Lung (tissue), 12 donors: ENCODE results near the gene TBC1D22A. TPM values are rescaled to one million over a fixed set of nuclear protein-coding genes. Genes with fewer than 3 reads are reported as not detected.

Experiments
- ATAC-seq: fragments of 200-7000 bp; cut with Tn5 transposase; one replicate; pipeline ENCODE4 v1.9.1; 2020; ENCODE audit warnings: moderate number of reproducible peaks; ENCODE audit not compliant: insufficient read depth, low FRiP score
- DNase-seq, 3 donors: peaks; one replicate each; pipeline ENCODE4 v3.0.0-alpha.2; 2013 to 2017
- H3K27ac ChIP-seq, 2 donors: one replicate each; pipeline ENCODE4 v1.5.1; 2013; ENCODE audit warnings: mild to moderate bottlenecking in 2 of 2, moderate library complexity in 2 of 2, control low read depth in 1 of 2, inconsistent platforms in 1 of 2, low read depth in 1 of 2, low read length in 1 of 2
- H3K27me3 ChIP-seq, 3 donors: one replicate each; pipeline ENCODE4 v1.5.1; 2013; ENCODE audit warnings: low read length in 2 of 3; ENCODE audit not compliant: control insufficient read depth in 3 of 3, insufficient read depth in 3 of 3
- H3K36me3 ChIP-seq, 4 donors: one replicate each; pipeline ENCODE4 v1.5.1; 2013; ENCODE audit warnings: low read length in 4 of 4, mild to moderate bottlenecking in 1 of 4, moderate library complexity in 1 of 4; ENCODE audit not compliant: control insufficient read depth in 4 of 4, insufficient read depth in 4 of 4
- H3K4me1 ChIP-seq, 5 donors: one replicate each; pipeline ENCODE4 v1.5.1; 2013; ENCODE audit warnings: low read length in 5 of 5, mild to moderate bottlenecking in 2 of 5, moderate library complexity in 1 of 5; ENCODE audit not compliant: control insufficient read depth in 5 of 5, insufficient read depth in 5 of 5
- H3K4me3 ChIP-seq: one replicate; pipeline ENCODE4 v1.5.1; 2013; ENCODE audit warnings: mild to moderate bottlenecking, control low read depth, moderate library complexity
- H3K9ac ChIP-seq, 2 donors: one replicate each; pipeline ENCODE4 v1.5.1; 2013; ENCODE audit warnings: low read length in 2 of 2, control low read depth in 1 of 2; ENCODE audit not compliant: insufficient read depth in 1 of 2
- H3K9me3 ChIP-seq, 4 donors: one replicate each; pipeline ENCODE4 v1.5.1; 2013; ENCODE audit warnings: low read length in 3 of 4, mild to moderate bottlenecking in 1 of 4, moderate library complexity in 1 of 4; ENCODE audit not compliant: control insufficient read depth in 4 of 4, insufficient read depth in 3 of 4
- WGBS, 2 donors: extraction: QIAGEN DNeasy Blood & Tissue Kit; methylation state at CpG; one replicate each; pipeline ENCODE4 v1.1.7; 2013; 5-methylcytosine and 5-hydroxymethylcytosine counted together
- polyA plus RNA-seq, 2 donors: library from polyadenylated mRNA; stranded (reverse); fragments of 200-250 nt; gene quantifications; one replicate each; pipeline ENCODE4 v1.2.1, GENCODE V29; 2013
- total RNA-seq, 2 donors: library from RNA; depleted of rRNA in 1 of 2; stranded (reverse); fragments of >200 nt in 1 of 2; gene quantifications; one replicate each; pipeline ENCODE4 v1.2.1, GENCODE V29; 2014 to 2021
- TF ChIP-seq, protein P1 (sequence below): IDR thresholded peaks from 2 replicates; pipeline ENCODE4 v1.5.1; 2012; ENCODE audit warnings: mild to moderate bottlenecking; ENCODE audit errors: control extremely low read depth, extremely low read depth
- donor health status: control.
- donor health status: control.
- donor health status: Bipolar disorder and iron deficiency.
- donor health status: healthy.
- donor health status: DM: yes; HTN: yes; CAD: no.

TBC1D22A gene
- total and polyA plus RNA-seq, 4 donors = 20.2 to 38.4 (median 21.0) TPM

DNA sequence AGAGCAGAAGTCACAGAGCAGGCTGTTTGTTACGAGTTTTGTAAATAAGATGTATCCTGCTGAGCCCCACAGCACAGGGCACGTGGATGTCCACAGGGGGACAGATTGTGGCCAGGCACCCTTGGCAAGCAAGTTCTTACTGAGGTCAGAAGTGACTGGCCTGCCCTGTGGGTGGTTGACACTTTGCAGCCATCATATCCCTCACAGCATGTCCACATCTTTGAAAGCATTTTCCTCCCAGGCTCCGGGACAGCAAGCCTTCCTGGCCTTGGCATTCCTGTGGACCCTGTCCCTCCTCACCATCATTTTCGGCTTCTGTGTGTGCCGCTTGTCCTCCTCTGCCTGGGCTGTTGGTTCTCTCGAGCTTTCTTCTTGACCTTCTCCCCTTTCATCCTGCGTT, 189.5 kb downstream of the TBC1D22A start:
- Histone ChIP-seq H3K9me3 (no peaks in the 10 kb centered on the region), H3K9ac (no peak overlapping the region), H3K36me3 (peaks cover 0 to 12% (median 5%) of the 10 kb centered on the region in 4 donors), H3K4me3 (no peak overlapping the region), H3K4me1 (peaks cover 0 to 9% (median 0%) of the 10 kb centered on the region in 5 donors), H3K27me3 (no peaks in the 10 kb centered on the region), H3K27ac (no peak overlapping the region)
- ATAC-seq = no peak
- 89 to 92% methylated on average over 7 of the region's 7 CpGs for WGBS, 2 donors
- no peak for DNase-seq
- TF ChIP-seq, protein P1, sequence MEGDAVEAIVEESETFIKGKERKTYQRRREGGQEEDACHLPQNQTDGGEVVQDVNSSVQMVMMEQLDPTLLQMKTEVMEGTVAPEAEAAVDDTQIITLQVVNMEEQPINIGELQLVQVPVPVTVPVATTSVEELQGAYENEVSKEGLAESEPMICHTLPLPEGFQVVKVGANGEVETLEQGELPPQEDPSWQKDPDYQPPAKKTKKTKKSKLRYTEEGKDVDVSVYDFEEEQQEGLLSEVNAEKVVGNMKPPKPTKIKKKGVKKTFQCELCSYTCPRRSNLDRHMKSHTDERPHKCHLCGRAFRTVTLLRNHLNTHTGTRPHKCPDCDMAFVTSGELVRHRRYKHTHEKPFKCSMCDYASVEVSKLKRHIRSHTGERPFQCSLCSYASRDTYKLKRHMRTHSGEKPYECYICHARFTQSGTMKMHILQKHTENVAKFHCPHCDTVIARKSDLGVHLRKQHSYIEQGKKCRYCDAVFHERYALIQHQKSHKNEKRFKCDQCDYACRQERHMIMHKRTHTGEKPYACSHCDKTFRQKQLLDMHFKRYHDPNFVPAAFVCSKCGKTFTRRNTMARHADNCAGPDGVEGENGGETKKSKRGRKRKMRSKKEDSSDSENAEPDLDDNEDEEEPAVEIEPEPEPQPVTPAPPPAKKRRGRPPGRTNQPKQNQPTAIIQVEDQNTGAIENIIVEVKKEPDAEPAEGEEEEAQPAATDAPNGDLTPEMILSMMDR = no peak

DNA sequence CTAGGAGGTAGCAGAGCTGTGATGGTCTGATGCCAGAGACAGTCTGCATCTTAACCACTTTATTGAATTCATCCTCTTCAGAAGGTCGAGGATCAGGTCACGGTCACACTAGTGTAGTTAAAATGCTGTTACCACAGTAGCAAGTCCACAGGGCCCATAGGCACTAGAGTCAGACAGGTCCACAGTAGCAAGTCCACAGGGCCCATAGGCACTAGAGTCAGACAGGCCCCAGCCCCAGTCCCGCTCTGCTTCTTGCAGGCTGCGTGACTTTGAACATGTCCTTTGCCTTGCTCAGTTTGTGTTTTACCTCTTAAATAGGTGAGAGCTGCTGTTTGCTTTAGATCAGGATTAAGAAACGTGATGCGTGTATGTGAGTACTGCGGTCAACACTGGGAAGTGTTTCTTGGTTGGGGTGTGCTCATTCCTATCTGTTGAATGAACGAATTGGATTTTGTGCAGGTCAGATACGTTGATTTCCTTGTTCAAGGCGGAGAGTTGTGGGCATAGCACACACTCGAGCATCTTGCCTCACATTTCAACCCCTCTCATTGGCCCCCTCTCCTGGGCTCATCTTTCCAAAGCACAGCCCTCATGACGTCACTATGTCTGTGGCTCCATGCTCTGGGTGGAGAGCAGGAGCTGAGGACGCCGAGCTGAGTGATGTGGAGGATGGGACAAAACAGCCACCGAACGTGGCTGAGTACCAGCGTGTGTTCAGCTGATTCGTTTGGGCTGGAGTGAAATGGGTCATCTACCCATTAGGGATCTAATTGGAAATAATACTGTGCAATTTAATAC, 191.7 kb downstream of the TBC1D22A start:
- WGBS, 2 donors = 90 to 92% methylated on average over 18 of the region's 18 CpGs
- Histone ChIP-seq H3K9me3 (no peaks in the 10 kb centered on the region), H3K4me3 (no peak overlapping the region), H3K9ac (no peak overlapping the region), H3K36me3 (peaks cover 0 to 13% (median under 1%) of the 10 kb centered on the region in 4 donors), H3K27ac (no peak overlapping the region), H3K27me3 (no peaks in the 10 kb centered on the region), H3K4me1 (no peaks in the 10 kb centered on the region)
- no peak for ATAC-seq
- no peak for DNase-seq
- TF ChIP-seq, protein P1 = no peak

DNA sequence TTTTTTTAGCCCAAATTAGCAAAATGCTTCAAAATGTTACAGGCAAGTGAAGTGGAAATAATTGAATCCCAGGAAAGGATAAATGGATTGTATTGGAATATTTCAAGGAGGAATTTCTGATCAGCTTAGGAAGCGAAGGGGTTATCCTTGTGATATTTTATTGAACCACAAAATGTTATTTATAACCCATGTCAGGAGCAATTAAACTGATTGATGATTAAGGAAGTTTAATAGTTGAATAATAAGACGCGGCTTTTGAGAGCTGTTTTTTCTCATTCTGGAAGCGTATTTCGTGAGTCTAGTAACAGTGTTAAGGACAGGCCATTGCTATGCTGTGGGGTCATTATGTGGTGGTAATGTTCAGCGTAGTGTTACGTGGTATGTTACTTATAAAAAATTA, 192.3 kb downstream of the TBC1D22A start:
- Histone ChIP-seq H3K36me3 (peaks cover 0 to 9% (median 0%) of the 10 kb centered on the region in 4 donors), H3K9me3 (no peaks in the 10 kb centered on the region), H3K4me3 (no peak overlapping the region), H3K27ac (no peak overlapping the region), H3K27me3 (no peaks in the 10 kb centered on the region), H3K9ac (no peak overlapping the region), H3K4me1 (no peaks in the 10 kb centered on the region)
- ATAC-seq (no peak), DNase-seq (no peak)
- TF ChIP-seq, protein P1 = no peak
- WGBS, 2 donors = 94 to 96% methylated on average over 7 of the region's 7 CpGs
